ENCODE data around the gene TMC5.

- no peak for TF ChIP-seq POLR2A (IDR thresholded peaks at IDR 0.05)
- no peak for TF ChIP-seq CTCF (IDR thresholded peaks at IDR 0.05)
These were observed 14.1 kb downstream of the TMC5 start for GRCh38 chr16:19431636-19432340.

Measured in upper lobe of left lung (tissue), 4 donors.